Fibroblast of lung (primary cell): Measurements from ENCODE around the gene PRSS23. TPM values are rescaled to one million over a fixed set of nuclear protein-coding genes. Genes with fewer than 3 reads are reported as not detected.

Experiments
- DNase-seq, 2 donors: peaks; one replicate each; pipeline versions ENCODE4 v3.0.0 to v3.0.0-alpha.2; 2010; ENCODE audit warnings: low read depth in 2 of 2
- H2AFZ ChIP-seq: 2 replicates; pipeline ENCODE4 v1.5.1; 2012; ENCODE audit warnings: low read length, control low read depth, inconsistent platforms
- H3K27ac ChIP-seq: 2 replicates; pipeline ENCODE4 v1.5.1; 2011; ENCODE audit warnings: low read length, control low read depth; ENCODE audit not compliant: insufficient read depth
- H3K27me3 ChIP-seq: 2 replicates; pipeline ENCODE4 v1.5.1; 2011; ENCODE audit warnings: mild to moderate bottlenecking, low read length; ENCODE audit not compliant: control insufficient read depth, insufficient read depth
- H3K36me3 ChIP-seq: 2 replicates; pipeline ENCODE4 v1.5.1; 2011; ENCODE audit warnings: low read length; ENCODE audit not compliant: control insufficient read depth, insufficient read depth
- H3K4me1 ChIP-seq: 2 replicates; pipeline ENCODE4 v1.5.1; 2011; ENCODE audit warnings: low read length; ENCODE audit not compliant: control insufficient read depth, insufficient read depth; ENCODE audit errors: extremely low read depth
- H3K4me2 ChIP-seq: 2 replicates; pipeline ENCODE4 v1.5.1; 2011; ENCODE audit warnings: low read length, control low read depth; ENCODE audit not compliant: insufficient read depth; ENCODE audit errors: extremely low read depth
- H3K4me3 ChIP-seq, 4 experiments: fragments of 200-600 bp in 1 of 4; sonication (generic) in 1 of 4; replicated peaks in 1 of 4; 2 replicates each; pipeline ENCODE4 v1.5.1; 2011 to 2016; ENCODE audit warnings: low read length in 4 of 4, low read depth in 3 of 4, mild to moderate bottlenecking in 3 of 4, control low read depth in 2 of 4, inconsistent platforms in 1 of 4, mixed read lengths in 1 of 4; ENCODE audit not compliant: insufficient read depth in 1 of 4; ENCODE audit errors: control extremely low read depth in 1 of 4
- H3K79me2 ChIP-seq: 2 replicates; pipeline ENCODE4 v1.5.1; 2012; ENCODE audit warnings: mild to moderate bottlenecking, low read length, inconsistent platforms; ENCODE audit not compliant: control insufficient read depth, insufficient read depth
- H3K9ac ChIP-seq: 2 replicates; pipeline ENCODE4 v1.5.1; 2011; ENCODE audit warnings: mild to moderate bottlenecking, low read length, control low read depth; ENCODE audit not compliant: insufficient read depth
- H3K9me3 ChIP-seq: 2 replicates; pipeline ENCODE4 v1.5.1; 2012; ENCODE audit warnings: low read depth, low read length; ENCODE audit not compliant: control insufficient read depth, insufficient read depth
- H4K20me1 ChIP-seq: 2 replicates; pipeline ENCODE4 v1.5.1; 2011; ENCODE audit warnings: low read length; ENCODE audit not compliant: control insufficient read depth, insufficient read depth; ENCODE audit errors: extremely low read depth
- EZH2 ChIP-seq: IDR thresholded peaks from 2 replicates; pipeline ENCODE4 v1.5.1; 2012; ENCODE audit warnings: low read length, control low read depth, mild to moderate bottlenecking; ENCODE audit errors: missing control alignments
- polyA plus RNA-seq, 2 donors: library from polyadenylated mRNA; depleted of rRNA in 1 of 2; stranded (reverse) in 1 of 2; unstranded in 1 of 2; fragments of >200 nt; gene quantifications; 2 replicates each; pipeline ENCODE4 v1.2.1, GENCODE V29; 2011 to 2012; ENCODE audit warnings: missing spikeins in 1 of 2
- total RNA-seq: library from RNA; depleted of rRNA; stranded (reverse); fragments of >200 nt; gene quantifications from 2 replicates; pipeline ENCODE4 v1.2.1, GENCODE V29; 2014
- TF ChIP-seq, protein P1 (sequence below), 2 donors: IDR thresholded peaks in 1 of 2; conservative IDR thresholded peaks in 1 of 2; 1 replicate in 1 of 2; 2 replicates in 1 of 2; pipeline ENCODE4 v1.5.1; 2011 to 2012; ENCODE audit warnings: low read length in 2 of 2, control low read depth in 1 of 2, inconsistent platforms in 1 of 2, low read depth in 1 of 2, mild to moderate bottlenecking in 1 of 2

PRSS23 gene
- total and polyA plus RNA-seq, 2 donors (not counting 1 experiment from before 2014, with no cell fraction given): 141 to 151 TPM

GRCh38 chr11:86790867-86791849 is 9.2 kb upstream of the PRSS23 start:
- no peak overlapping the region for H2AFZ ChIP-seq

GRCh38 chr11:86792150-86792549 is 8.2 kb upstream of the PRSS23 start:
- Histone ChIP-seq H3K36me3 (no peaks in the 10 kb centered on the region), H3K27ac (no peak overlapping the region), H3K4me3 (no peak overlapping the region), H3K4me2 (no peak overlapping the region), H4K20me1 (no peaks in the 10 kb centered on the region), H3K9me3 (no peaks in the 10 kb centered on the region), H2AFZ (no peak overlapping the region), H3K4me1 (no peaks in the 10 kb centered on the region), H3K9ac (no peak overlapping the region), H3K27me3 (no peaks in the 10 kb centered on the region), H3K79me2 (no peaks in the 10 kb centered on the region)
- no peak for TF ChIP-seq EZH2
- TF ChIP-seq, protein P1, sequence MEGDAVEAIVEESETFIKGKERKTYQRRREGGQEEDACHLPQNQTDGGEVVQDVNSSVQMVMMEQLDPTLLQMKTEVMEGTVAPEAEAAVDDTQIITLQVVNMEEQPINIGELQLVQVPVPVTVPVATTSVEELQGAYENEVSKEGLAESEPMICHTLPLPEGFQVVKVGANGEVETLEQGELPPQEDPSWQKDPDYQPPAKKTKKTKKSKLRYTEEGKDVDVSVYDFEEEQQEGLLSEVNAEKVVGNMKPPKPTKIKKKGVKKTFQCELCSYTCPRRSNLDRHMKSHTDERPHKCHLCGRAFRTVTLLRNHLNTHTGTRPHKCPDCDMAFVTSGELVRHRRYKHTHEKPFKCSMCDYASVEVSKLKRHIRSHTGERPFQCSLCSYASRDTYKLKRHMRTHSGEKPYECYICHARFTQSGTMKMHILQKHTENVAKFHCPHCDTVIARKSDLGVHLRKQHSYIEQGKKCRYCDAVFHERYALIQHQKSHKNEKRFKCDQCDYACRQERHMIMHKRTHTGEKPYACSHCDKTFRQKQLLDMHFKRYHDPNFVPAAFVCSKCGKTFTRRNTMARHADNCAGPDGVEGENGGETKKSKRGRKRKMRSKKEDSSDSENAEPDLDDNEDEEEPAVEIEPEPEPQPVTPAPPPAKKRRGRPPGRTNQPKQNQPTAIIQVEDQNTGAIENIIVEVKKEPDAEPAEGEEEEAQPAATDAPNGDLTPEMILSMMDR (conservative IDR thresholded peaks at IDR 0.05 in 1 of 2, IDR thresholded peaks at IDR 0.05 in 1 of 2; ENCODE audit: low read depth in 1 of 2, low read length in 2 of 2): no peak
- DNase-seq: no peak

More at GRCh38 chr11:86790867-86791849, 9.2 kb upstream of the PRSS23 start:
- Histone ChIP-seq H3K27ac (no peak overlapping the region), H3K9me3 (no peaks in the 10 kb centered on the region), H3K4me3 (no peak overlapping the region), H3K27me3 (no peaks in the 10 kb centered on the region), H3K79me2 (no peaks in the 10 kb centered on the region), H3K4me2 (no peak overlapping the region), H4K20me1 (no peaks in the 10 kb centered on the region), H3K4me1 (no peaks in the 10 kb centered on the region), H3K9ac (no peak overlapping the region), H3K36me3 (no peaks in the 10 kb centered on the region)
- DNase-seq: no peak
- TF ChIP-seq, protein P1 (conservative IDR thresholded peaks at IDR 0.05 in 1 of 2, IDR thresholded peaks at IDR 0.05 in 1 of 2; ENCODE audit: low read depth in 1 of 2, low read length in 2 of 2): no peak
- TF ChIP-seq EZH2: no peak

DNA sequence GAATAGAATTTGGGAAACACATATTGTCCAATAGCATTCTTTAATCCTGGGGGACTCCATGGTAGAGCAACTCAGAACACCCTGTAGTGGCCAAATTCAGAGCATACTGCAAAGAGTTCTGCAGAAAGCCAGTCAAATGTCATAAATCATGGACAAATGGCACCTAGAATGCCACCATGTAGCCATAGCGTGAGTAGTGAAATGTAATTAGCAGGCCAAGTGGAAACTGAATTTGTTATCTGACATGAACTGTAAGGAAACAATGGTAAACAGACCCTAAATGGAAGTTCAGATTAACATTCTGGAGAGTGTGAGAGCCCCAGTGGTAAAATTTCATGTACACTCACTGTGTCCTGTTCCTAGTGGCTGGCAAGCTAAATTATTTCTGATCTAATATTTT is 7.0 kb upstream of the PRSS23 start:
- H3K4me1 ChIP-seq: no peaks in the 10 kb centered on the region
- no peaks in the 10 kb centered on the region for H3K36me3 ChIP-seq
- TF ChIP-seq, protein P1 (conservative IDR thresholded peaks at IDR 0.05 in 1 of 2, IDR thresholded peaks at IDR 0.05 in 1 of 2; ENCODE audit: low read depth in 1 of 2, low read length in 2 of 2): no peak
- no peak for TF ChIP-seq EZH2
- DNase-seq: no peak
- H3K79me2 ChIP-seq: no peaks in the 10 kb centered on the region
- H3K9ac ChIP-seq: no peak overlapping the region
- H3K27me3 ChIP-seq: no peaks in the 10 kb centered on the region
- no peaks in the 10 kb centered on the region for H3K9me3 ChIP-seq
- H3K4me3 ChIP-seq: no peak overlapping the region
- no peak overlapping the region for H3K4me2 ChIP-seq
- no peak overlapping the region for H2AFZ ChIP-seq
- no peak overlapping the region for H3K27ac ChIP-seq
- no peaks in the 10 kb centered on the region for H4K20me1 ChIP-seq
